CD14-positive monocyte (primary cell): ENCODE data around the gene CDCA3. TPM values are rescaled to one million over a fixed set of nuclear protein-coding genes. Genes with fewer than 3 reads are reported as not detected.

Experiments used
- DNase-seq, 3 donors: peaks; one replicate each; pipeline ENCODE4 v3.0.0-alpha.2; 2011 to 2022
- H2AFZ ChIP-seq: 2 replicates; pipeline ENCODE4 v1.6.0; 2012; ENCODE audit warnings: mild to moderate bottlenecking, low read depth, low read length, inconsistent platforms; ENCODE audit not compliant: insufficient read depth, poor library complexity, severe bottlenecking
- H3K27ac ChIP-seq, 2 donors: 1 replicate in 1 of 2; 2 replicates in 1 of 2; pipeline ENCODE4 v1.5.1; 2012 to 2013; ENCODE audit warnings: low read length in 2 of 2, control low read depth in 1 of 2, inconsistent platforms in 1 of 2, low read depth in 1 of 2, mild to moderate bottlenecking in 1 of 2
- H3K27me3 ChIP-seq, 2 donors: one replicate each; pipeline versions ENCODE4 v1.6.0 to v1.6.1; 2011 to 2013; ENCODE audit warnings: low read length in 2 of 2; ENCODE audit not compliant: control insufficient read depth in 2 of 2, insufficient read depth in 2 of 2
- H3K36me3 ChIP-seq, 2 donors: replicated peaks in 1 of 2; 1 replicate in 1 of 2; 2 replicates in 1 of 2; pipeline versions ENCODE4 v1.5.1 to v1.6.1; 2012 to 2013; ENCODE audit warnings: low read length in 2 of 2, control low read depth in 1 of 2, inconsistent platforms in 1 of 2, mild to moderate bottlenecking in 1 of 2; ENCODE audit not compliant: insufficient read depth in 2 of 2, control insufficient read depth in 1 of 2
- H3K4me1 ChIP-seq, 2 donors: 1 replicate in 1 of 2; 2 replicates in 1 of 2; pipeline versions ENCODE4 v1.5.1 to v1.6.1; 2012 to 2013; ENCODE audit warnings: low read length in 2 of 2, control low read depth in 1 of 2, inconsistent platforms in 1 of 2, mild to moderate bottlenecking in 1 of 2, moderate library complexity in 1 of 2; ENCODE audit not compliant: insufficient read depth in 2 of 2, control insufficient read depth in 1 of 2
- H3K4me2 ChIP-seq: replicated peaks from 2 replicates; pipeline ENCODE3; 2012; ENCODE audit warnings: low read length, moderate library complexity, mild to moderate bottlenecking; ENCODE audit not compliant: poor library complexity, severe bottlenecking; ENCODE audit errors: extremely low read depth
- H3K4me3 ChIP-seq, 3 experiments: fragments of 200-600 bp in 1 of 3; sonication (generic) in 1 of 3; replicated peaks in 1 of 3; 1 replicate in 2 of 3; 2 replicates in 1 of 3; pipeline ENCODE4 v1.5.1; 2011 to 2013; ENCODE audit warnings: low read length in 3 of 3, mild to moderate bottlenecking in 3 of 3, control low read depth in 2 of 3, low read depth in 2 of 3, inconsistent platforms in 1 of 3, moderate library complexity in 1 of 3
- H3K79me2 ChIP-seq: 2 replicates; pipeline ENCODE4 v1.6.0; 2012; ENCODE audit warnings: mild to moderate bottlenecking, control low read depth, inconsistent platforms, low read length, moderate library complexity; ENCODE audit not compliant: insufficient read depth
- H3K9ac ChIP-seq: 2 replicates; pipeline ENCODE4 v1.6.0; 2017; ENCODE audit warnings: low read length, mild to moderate bottlenecking; ENCODE audit not compliant: insufficient read depth, poor library complexity, severe bottlenecking
- H3K9me3 ChIP-seq, 2 donors: replicated peaks in 1 of 2; 1 replicate in 1 of 2; 2 replicates in 1 of 2; pipeline versions ENCODE4 v1.5.1 to v1.6.1; 2012 to 2013; ENCODE audit warnings: low read length in 2 of 2, control low read depth in 1 of 2; ENCODE audit not compliant: control insufficient read depth in 1 of 2, insufficient read depth in 1 of 2
- H4K20me1 ChIP-seq: 2 replicates; pipeline ENCODE4 v1.6.0; 2012; ENCODE audit warnings: mild to moderate bottlenecking, low read length, control low read depth, moderate library complexity; ENCODE audit not compliant: insufficient read depth
- H3K27ac Mint-ChIP-seq, 7 donors: one replicate each; pipeline ENCODE4 v1.8.0; 2020; ENCODE audit warnings: mild to moderate bottlenecking in 7 of 7, mixed read lengths in 7 of 7, moderate library complexity in 6 of 7, inconsistent platforms in 2 of 7
- H3K27me3 Mint-ChIP-seq, 3 donors: one replicate each; pipeline ENCODE4 v1.8.0; 2021 to 2022; ENCODE audit warnings: low read depth in 3 of 3, mild to moderate bottlenecking in 3 of 3, mixed read lengths in 3 of 3, moderate library complexity in 3 of 3, inconsistent platforms in 1 of 3
- H3K36me3 Mint-ChIP-seq, 2 donors: one replicate each; pipeline ENCODE4 v1.8.0; 2020; ENCODE audit warnings: mixed read lengths in 2 of 2, inconsistent platforms in 1 of 2, mild to moderate bottlenecking in 1 of 2
- H3K4me1 Mint-ChIP-seq: one replicate; pipeline ENCODE4 v1.8.0; 2020; ENCODE audit warnings: mild to moderate bottlenecking, mixed read lengths
- H3K4me3 Mint-ChIP-seq, 2 donors: one replicate each; pipeline ENCODE4 v1.8.0; 2020; ENCODE audit warnings: mild to moderate bottlenecking in 2 of 2, mixed read lengths in 2 of 2, moderate library complexity in 1 of 2
- H3K9me3 Mint-ChIP-seq, 7 donors: one replicate each; pipeline ENCODE4 v1.8.0; 2020 to 2022; ENCODE audit warnings: mixed read lengths in 7 of 7, mild to moderate bottlenecking in 6 of 7, moderate library complexity in 6 of 7, inconsistent platforms in 2 of 7
- WGBS: methylation state at CpG from one replicate; pipeline ENCODE4 v1.1.5; 2013; ENCODE audit warnings: missing lambda C conversion rate; ENCODE audit not compliant: insufficient coverage; 5-methylcytosine and 5-hydroxymethylcytosine counted together
- intact Hi-C, 2 donors: fragments of 100-400 bp; cut with micrococcal nuclease; formaldehyde crosslinking; loops; one replicate each; pipeline versions ENCODE4 v1.15.0 to v1.15.1; 2023
- polyA plus RNA-seq, 3 donors: library from polyadenylated mRNA; depleted of rRNA in 1 of 3; unstranded in 2 of 3; stranded (reverse) in 1 of 3; fragments of 300-500 nt in 2 of 3; fragments of >200 nt in 1 of 3; fragmentation: Illumina TruSeq in 2 of 3; gene quantifications; 1 replicate in 2 of 3; 2 replicates in 1 of 3; pipeline ENCODE4 v1.2.3, GENCODE V29; 2012 to 2021
- TF ChIP-seq, protein P1 (sequence below): fragments of 200-600 bp; IDR thresholded peaks from one replicate; pipeline ENCODE4 v1.8.0; 2022; ENCODE audit warnings: antibody characterized with exemption, mild to moderate bottlenecking

Gene CDCA3
- polyA plus RNA-seq, 3 donors: 0.57 to 0.61 (median 0.59) TPM

DNA sequence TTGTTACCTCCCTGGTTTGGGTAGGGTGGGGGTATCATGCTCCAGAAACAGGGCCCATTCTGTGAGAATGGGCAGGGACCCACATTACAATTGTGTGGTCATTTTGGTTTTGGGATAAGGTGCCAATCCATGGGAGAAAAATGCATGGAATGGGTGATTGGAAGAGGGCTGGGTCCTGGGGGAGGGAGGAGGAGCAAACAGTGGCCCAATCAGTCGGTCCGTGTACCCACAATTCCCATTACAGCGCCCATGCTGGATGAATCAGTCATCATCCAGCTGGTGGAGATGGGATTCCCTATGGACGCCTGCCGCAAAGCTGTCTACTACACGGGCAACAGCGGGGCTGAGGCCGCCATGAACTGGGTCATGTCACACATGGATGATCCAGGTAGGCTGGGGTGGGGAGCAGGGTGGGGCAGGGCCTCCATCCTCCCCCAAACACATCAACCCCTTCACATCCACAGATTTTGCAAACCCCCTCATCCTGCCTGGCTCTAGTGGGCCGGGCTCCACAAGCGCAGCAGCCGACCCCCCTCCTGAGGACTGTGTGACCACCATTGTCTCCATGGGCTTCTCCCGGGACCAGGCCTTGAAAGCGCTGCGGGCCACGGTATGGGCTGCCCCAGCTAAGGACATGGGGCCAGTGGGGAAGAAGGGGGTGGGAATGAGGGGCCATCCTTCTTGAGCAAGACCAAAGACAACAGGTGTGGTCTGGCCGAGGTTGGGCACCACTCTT lies 12.7 kb upstream of the CDCA3 start:
- Histone ChIP-seq H3K9ac (no peak overlapping the region), H4K20me1 (peaks cover 12% of the 10 kb centered on the region), H3K27ac (no peak overlapping the region), H2AFZ (no peak overlapping the region), H3K36me3 (peaks cover 65 to 74% of the 10 kb centered on the region in 2 donors), H3K4me2 (no peak overlapping the region), H3K4me1 (peaks cover 14 to 18% of the 10 kb centered on the region in 2 donors), H3K4me3 (no peak overlapping the region), H3K9me3 (no peaks in the 10 kb centered on the region), H3K27me3 (no peaks in the 10 kb centered on the region), H3K79me2 (peaks cover 14% of the 10 kb centered on the region)
- Mint-ChIP-seq H3K4me1 (peaks cover 16% of the 10 kb centered on the region), H3K4me3 (no peak overlapping the region), H3K9me3 (no peaks in the 10 kb centered on the region), H3K36me3 (peaks cover 63 to 78% of the 10 kb centered on the region in 2 donors), H3K27ac (peak overlapping the region in 2 of 7 donors; percentile 18 to 46), H3K27me3 (peaks cover 0 to 5% (median 0%) of the 10 kb centered on the region in 3 donors)
- TF ChIP-seq, protein P1, sequence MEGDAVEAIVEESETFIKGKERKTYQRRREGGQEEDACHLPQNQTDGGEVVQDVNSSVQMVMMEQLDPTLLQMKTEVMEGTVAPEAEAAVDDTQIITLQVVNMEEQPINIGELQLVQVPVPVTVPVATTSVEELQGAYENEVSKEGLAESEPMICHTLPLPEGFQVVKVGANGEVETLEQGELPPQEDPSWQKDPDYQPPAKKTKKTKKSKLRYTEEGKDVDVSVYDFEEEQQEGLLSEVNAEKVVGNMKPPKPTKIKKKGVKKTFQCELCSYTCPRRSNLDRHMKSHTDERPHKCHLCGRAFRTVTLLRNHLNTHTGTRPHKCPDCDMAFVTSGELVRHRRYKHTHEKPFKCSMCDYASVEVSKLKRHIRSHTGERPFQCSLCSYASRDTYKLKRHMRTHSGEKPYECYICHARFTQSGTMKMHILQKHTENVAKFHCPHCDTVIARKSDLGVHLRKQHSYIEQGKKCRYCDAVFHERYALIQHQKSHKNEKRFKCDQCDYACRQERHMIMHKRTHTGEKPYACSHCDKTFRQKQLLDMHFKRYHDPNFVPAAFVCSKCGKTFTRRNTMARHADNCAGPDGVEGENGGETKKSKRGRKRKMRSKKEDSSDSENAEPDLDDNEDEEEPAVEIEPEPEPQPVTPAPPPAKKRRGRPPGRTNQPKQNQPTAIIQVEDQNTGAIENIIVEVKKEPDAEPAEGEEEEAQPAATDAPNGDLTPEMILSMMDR: no peak
- DNase-seq: no peak
- WGBS: 100% methylated on average over 7 of the region's 16 CpGs
- intact Hi-C loops: no loop called here

DNA sequence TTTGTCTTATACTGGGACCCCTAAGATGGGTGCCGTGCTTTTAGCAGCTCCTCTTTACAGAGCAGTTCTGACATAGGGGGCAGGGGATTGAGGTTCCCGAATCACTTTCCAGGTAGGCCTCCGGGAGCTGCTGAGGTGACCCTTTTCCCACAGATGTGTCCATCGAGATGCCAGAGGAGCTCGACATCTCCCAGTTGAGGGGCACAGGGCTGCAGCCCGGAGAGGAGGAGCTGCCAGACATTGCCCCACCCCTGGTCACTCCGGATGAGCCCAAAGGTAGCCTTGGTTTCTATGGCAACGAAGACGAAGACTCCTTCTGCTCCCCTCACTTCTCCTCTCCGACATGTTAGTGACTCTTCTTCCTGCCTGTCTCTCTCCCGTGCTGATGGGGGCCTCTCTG lies 11.9 kb upstream of the CDCA3 start:
- no peak overlapping the region for H3K4me2 ChIP-seq
- H3K27me3 ChIP-seq: no peaks in the 10 kb centered on the region
- H4K20me1 ChIP-seq: peaks cover 5% of the 10 kb centered on the region
- Mint-ChIP-seq H3K4me3 (peak overlapping the region in 1 of 2 donors; percentile 25), H3K4me1 (peaks cover 9% of the 10 kb centered on the region), H3K27me3 (peaks cover 0 to 5% (median 0%) of the 10 kb centered on the region in 3 donors), H3K36me3 (peaks cover 70 to 82% of the 10 kb centered on the region in 2 donors), H3K27ac (peak overlapping the region in 1 of 7 donors; percentile 39), H3K9me3 (no peaks in the 10 kb centered on the region)
- H3K9me3 ChIP-seq: no peaks in the 10 kb centered on the region
- peaks cover 7 to 11% of the 10 kb centered on the region in 2 donors for H3K4me1 ChIP-seq
- intact Hi-C loops: no loop called here
- no peak overlapping the region for H2AFZ ChIP-seq
- TF ChIP-seq, protein P1: no peak
- no peak overlapping the region for H3K9ac ChIP-seq
- DNase-seq: no peak
- 98% methylated on average over 9 of the region's 11 CpGs for WGBS
- peaks cover 7% of the 10 kb centered on the region for H3K79me2 ChIP-seq
- H3K4me3 ChIP-seq: no peak overlapping the region
- H3K36me3 ChIP-seq: peaks cover 72 to 82% of the 10 kb centered on the region in 2 donors
- no peak overlapping the region for H3K27ac ChIP-seq
